ENCODE measurements around the gene COL15A1.
A peak's percentile ranks its signal among the peaks of the same experiment; 100 is the strongest.

COL15A1 gene

GRCh38 chr9:99056886-99057664 lies 113.4 kb downstream of the COL15A1 start:
- no peak for DNase-seq (ENCODE audit: low read depth)

- peak; percentile 30 for DNase-seq (ENCODE audit: low read depth)
Observed at GRCh38 chr9:99057665-99058625, 114.2 kb downstream of the COL15A1 start.

DNA sequence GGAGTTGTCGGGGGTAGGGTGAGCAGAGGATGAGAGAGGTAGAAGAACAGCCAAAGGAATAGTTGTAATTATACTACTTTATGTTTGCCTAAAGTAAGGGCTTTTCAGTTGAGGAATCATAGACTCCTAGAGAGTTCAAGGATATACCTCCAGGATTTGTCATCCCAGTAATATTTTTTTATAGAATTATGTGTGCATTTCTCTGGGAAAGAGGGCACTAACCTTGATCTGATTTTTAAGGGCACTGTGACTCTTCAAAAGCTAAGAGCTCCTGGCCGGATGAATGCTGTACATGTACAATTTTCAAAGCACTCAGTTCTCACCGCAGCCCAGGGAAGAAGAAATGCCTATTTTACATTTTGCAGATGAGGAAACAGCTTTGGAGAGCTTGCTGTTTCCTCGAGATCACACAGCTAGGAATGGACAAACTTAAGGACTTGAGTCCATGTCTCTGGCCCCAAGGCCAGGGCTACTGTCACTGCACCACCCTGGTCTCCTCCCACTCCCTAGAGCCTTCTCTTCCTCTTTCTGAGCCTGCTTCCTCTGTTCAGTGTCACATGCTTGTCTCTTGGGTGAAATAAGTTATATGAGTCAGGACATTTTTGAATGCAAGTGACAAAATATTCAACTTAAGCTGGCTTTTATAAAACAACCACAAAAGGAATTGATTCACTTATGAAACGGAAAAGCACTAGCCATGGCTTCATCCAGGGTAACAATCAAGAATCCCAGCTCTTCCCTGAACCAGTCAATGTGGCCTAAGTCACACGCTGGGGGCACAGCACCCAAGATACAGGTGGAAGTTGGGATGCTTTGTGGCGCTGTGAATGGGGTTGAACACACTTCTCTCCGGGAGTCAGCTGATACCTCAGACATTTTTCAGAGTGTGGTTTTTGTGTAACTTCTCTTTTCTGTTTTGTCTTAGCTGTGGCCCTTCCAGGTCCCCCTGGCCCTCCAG lies 115.5 kb downstream of the COL15A1 start:
- DNase-seq (ENCODE audit: low read depth), result no peak

DNA sequence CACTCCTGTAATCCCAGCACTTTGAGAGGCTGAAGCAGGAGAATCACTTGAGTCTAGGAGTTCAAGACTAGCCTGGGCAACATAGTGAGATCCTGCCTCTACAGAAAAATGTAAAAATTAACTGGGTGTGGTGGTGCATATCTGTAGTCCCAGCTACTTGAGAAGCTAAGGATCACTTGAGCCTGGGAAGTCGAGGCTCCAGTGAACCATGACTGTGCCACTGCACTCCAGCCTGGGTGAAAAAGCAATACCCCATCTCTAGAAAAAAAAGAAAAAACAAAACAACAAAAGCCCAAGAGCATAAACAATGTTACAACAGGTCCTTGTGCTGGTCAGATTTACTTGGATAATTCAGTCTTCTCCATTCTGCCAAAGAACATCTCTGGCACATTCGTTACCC lies 116.9 kb downstream of the COL15A1 start:
- DNase-seq (ENCODE audit: low read depth), result no peak

DNA sequence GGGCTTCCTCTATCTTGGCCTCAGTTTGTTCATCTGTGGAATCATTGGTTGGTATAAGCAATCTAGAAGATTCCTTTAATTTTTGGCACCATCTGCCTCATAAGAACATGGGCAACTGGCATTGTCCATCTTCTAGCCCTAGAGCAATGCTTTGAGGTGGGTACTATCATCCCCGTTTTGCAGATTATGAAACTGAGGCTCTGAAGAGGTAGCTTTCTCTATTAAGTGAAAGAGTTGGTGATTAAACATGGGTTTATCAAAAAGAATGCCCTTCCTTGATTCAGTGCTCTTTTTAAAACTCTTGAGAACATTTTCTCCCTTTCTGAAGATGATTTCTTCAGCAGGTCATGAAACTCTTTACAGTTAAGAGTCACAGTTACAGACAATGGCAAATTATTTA lies 118.8 kb downstream of the COL15A1 start:
- no peak for DNase-seq (ENCODE audit: low read depth)

GRCh38 chr9:99063522-99063921 lies 119.8 kb downstream of the COL15A1 start:
- DNase-seq (ENCODE audit: low read depth), result no peak

- DNase-seq (ENCODE audit: low read depth), result no peak
Observed at GRCh38 chr9:99066571-99066970, 122.9 kb downstream of the COL15A1 start.

DNA sequence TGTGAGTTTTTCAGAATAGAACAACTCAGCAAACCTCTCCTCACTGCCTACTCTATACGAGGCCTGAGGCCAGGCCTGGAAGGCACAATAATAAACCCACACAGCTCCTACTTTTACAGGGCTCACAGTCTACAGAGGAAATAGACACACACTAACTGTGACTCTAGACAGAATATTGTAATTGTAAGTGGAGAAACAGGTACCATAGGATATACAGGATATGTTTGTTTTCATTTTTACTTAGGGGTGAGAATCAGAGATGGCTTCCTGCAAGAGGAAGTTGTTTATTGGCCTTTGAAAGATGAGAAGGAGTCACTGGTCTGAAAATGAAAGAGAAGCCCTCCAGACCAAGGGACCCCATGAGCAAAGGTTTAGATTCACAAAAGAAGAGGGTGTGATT lies 125.4 kb downstream of the COL15A1 start:
- DNase-seq (ENCODE audit: low read depth), result no peak

DNA sequence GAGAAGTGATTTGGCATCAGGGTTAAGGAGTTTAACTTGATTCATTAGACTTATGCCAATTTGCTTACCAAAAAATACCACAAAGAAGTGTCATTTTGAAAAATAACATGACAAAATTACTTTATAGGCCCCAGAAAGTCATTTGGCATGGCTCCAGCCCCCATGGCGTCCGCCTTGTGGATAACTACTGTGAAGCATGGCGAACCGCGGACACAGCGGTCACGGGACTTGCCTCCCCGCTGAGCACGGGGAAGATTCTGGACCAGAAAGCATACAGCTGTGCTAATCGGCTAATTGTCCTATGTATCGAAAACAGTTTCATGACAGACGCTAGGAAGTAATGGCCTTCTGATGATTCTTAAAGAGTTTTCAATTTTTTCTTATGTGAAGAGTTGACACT lies 125.8 kb downstream of the COL15A1 start:
- DNase-seq (ENCODE audit: low read depth), result no peak

DNA sequence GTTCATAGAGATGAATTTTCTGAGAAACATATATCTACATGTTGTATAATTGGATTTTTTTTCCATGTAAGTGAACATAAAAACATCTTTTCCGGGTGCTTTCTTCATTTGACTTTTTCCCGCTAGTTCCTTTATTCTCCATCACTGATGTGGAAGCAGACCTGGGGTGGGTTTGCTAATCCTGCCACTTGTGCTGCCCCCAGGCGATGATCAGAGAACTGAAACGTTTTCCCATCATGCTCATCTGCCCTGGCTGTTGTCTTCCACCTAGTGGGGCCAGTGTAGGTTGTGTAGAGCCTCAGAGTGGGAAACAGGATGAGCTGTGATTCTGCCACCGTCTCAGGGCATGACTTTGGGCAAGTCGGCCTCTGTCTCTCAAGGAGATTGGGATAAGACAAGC lies 127.0 kb downstream of the COL15A1 start:
- no peak for DNase-seq (ENCODE audit: low read depth)

DNA sequence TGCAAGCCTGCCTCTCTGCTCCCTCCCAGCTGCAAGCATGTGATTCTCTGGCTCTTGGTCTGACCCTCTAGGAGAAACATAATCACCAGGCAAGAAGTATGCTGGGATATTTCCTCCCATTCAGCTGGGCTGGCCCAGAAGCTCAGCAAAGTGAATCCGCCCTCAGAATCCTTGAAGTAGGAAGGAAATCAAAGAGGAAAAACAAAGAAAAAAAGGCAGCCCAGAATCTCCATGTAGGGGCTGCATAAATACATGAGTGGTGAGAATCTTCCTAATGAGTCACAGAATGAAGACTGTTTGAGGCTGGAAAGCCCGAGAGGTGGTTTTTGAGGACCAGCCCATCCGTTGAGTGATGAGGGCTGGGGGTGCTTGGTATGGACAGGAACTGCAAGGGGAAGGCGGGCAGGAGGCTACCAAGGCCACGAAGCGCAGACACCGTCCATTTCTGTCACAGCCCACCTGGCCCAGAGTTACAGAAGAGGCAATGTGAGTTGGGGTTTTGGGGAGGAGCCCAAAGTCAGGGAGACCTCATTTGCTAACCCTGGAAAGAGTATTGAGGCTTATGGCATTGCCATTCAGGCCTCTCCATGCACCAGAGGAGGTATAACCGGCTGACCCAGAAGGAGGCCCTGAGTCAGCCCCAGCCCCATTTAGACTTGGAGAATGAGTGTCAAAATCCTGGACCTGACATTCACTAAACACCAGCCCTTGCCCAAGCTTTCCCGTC lies 127.8 kb downstream of the COL15A1 start:
- DNase-seq (ENCODE audit: low read depth), result no peak

- no peak for DNase-seq (ENCODE audit: low read depth)
Observed at GRCh38 chr9:99072040-99072394, 128.3 kb downstream of the COL15A1 start.

GRCh38 chr9:99073347-99073746 lies 129.6 kb downstream of the COL15A1 start:
- DNase-seq (ENCODE audit: low read depth), result no peak

DNA sequence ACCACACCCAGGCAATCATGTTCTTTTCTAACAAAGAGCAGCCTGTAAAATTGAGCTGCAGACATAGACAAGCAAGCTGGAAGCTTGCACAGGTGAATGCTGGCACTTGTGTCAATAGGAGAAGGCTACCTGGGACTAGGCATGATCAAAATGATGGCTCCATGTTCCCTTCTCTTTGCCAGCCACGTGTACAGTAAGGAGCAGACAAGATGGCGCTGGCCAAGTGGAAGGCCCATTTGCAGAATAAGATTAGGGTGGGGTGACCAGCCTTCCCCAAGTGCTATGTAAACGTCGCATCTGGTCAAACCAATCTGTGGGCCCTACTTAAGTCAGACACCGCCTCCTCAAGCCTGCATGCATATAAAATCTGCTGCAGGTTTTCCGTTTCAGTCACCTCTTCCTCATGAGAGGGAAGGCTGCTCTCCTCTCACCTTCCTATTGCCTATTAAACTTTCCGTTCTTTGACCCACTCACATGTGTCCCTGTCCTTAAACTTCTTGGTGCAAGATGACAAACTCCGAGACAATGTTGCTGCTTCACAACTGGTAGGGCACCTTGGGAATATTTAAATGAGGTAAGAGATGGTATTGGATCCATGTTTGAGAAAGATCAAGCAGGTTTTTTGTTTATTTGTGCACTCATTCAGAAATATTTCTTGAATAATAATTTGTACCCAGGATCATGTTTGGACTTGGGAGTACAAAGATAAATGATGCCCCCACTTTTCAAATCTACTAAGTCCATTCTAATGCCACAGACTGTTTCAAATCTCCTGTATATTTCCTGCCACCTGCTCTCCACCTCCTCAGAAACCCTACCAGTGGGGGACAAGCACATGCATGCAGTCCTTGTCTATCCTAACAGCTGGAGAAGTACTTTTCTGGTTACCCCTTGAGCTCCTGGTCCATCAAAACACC lies 130.5 kb downstream of the COL15A1 start:
- DNase-seq (ENCODE audit: low read depth), result no peak

GRCh38 chr9:99074902-99075245 lies 131.2 kb downstream of the COL15A1 start:
- no peak for DNase-seq (ENCODE audit: low read depth)

- no peak for DNase-seq (ENCODE audit: low read depth)
Observed at GRCh38 chr9:99075246-99075912, 131.7 kb downstream of the COL15A1 start.

- no peak for DNase-seq (ENCODE audit: low read depth)
Observed at GRCh38 chr9:99076030-99076429, 132.3 kb downstream of the COL15A1 start.

- DNase-seq (ENCODE audit: low read depth), result no peak
Observed at GRCh38 chr9:99076483-99077171, 132.9 kb downstream of the COL15A1 start.

- DNase-seq (ENCODE audit: low read depth), result no peak
Observed at GRCh38 chr9:99078717-99079116, 135.0 kb downstream of the COL15A1 start.
